ENCODE data around the gene ZDHHC7. TPM values are rescaled to one million over a fixed set of nuclear protein-coding genes. Genes with fewer than 3 reads are reported as not detected.

Gene ZDHHC7
- total RNA-seq, 2 experiments from 2014 or later = 16.6 to 17.9 TPM

DNA sequence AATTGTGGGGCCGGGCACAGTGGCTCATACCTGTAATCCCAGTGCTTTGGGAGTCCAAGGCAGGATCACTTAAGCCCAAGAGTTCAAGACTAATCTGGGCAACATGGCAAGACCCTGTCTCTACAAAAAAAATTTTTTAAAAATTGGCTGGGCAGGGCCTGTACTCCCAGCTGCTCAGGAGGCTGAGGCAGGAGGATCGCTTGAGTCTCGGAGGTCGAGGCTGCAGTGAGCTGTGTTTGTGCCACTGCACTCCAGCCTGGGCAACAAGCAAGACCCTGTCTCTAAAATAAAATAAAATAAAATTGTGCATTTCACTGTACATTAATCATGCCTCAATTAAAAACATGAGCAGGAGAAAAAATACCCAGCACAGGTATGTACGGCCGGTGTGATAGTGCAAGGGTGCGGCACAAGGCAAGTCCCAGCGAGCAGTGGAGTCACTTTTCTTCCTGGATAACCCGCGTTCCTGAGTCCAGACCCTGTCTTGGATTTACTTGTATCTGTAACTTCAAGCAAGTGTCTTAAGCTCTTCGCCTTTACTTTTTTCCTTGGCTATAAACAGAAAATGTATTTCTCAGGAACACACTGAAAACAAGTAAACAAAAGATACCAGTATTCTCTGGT is 11.4 kb downstream of the ZDHHC7 start:
- no peak for DNase-seq
- intact Hi-C loops (cut with micrococcal nuclease) = no loop called here
- peaks cover 15% of the 10 kb centered on the region for H3K36me3 Mint-ChIP-seq (ENCODE audit: low read depth)
- CTCF ChIA-PET = no interaction called here
- H3K27ac Mint-ChIP-seq = no peak overlapping the region
- no peaks in the 10 kb centered on the region for H3K27me3 Mint-ChIP-seq (ENCODE audit: low read depth)
- no peak overlapping the region for H3K4me3 Mint-ChIP-seq
- H3K4me1 Mint-ChIP-seq (ENCODE audit: low read depth) = peaks cover 48% of the 10 kb centered on the region
- no peaks in the 10 kb centered on the region for H3K9me3 Mint-ChIP-seq

DNA sequence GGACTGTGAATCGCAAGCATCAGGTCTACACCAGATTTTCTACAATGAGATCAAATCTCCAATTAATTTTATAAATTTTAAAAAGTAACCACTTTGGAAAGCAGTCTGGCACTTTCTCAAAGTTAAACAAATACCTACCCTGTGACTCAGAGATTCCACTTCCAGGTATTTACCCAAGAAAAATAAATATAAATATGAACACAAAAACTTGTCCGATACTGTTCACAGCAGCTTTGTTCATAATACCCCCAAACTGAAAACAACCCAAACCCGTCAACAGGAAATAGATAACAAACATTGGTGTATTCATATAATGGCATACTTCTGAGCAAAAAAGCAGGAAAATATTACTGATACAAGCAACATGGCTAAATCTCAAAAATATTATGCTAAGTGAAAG is 12.1 kb downstream of the ZDHHC7 start:
- CTCF ChIA-PET = interaction anchor here (1.3 kb wide), 1 partner anchor 10 kb away, joined by 4 read pairs; no protein-coding TSS in a partner anchor
- Mint-ChIP-seq H3K36me3 (ENCODE audit: low read depth) (peaks cover 18% of the 10 kb centered on the region), H3K27me3 (ENCODE audit: low read depth) (no peaks in the 10 kb centered on the region), H3K27ac (no peak overlapping the region), H3K9me3 (no peaks in the 10 kb centered on the region), H3K4me3 (no peak overlapping the region), H3K4me1 (ENCODE audit: low read depth) (peaks cover 43% of the 10 kb centered on the region)
- intact Hi-C loops (cut with micrococcal nuclease) = no loop called here
- DNase-seq = no peak

DNA sequence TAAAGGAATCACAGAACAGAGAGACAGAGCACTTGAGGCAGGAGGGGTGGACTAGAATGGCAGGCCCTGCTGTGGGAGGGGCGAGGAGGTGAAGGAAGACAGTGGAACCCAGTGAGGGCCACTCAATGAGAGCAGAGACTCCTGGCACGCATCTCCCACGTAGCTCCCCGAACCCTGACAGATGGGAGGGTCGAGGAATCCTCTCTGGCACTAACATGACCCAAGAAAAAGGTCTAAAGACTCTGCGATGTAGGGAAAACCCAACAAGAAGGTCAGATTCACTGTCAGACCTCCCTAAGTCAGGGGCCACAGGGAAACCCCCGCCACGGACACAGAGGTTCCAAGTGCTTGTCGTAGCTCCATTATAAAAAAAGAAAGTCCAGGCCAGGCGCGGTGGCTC is 15.0 kb downstream of the ZDHHC7 start:
- DNase-seq = no peak
- CTCF ChIA-PET = interaction anchor here (0.7 to 0.8 kb wide), 3 partner anchors 9 to 90 kb away, joined by 3 read pairs; no protein-coding TSS in a partner anchor
- intact Hi-C loops (cut with micrococcal nuclease) = no loop called here
- Mint-ChIP-seq H3K36me3 (ENCODE audit: low read depth) (peaks cover 18% of the 10 kb centered on the region), H3K27me3 (ENCODE audit: low read depth) (no peaks in the 10 kb centered on the region), H3K9me3 (no peaks in the 10 kb centered on the region), H3K4me3 (no peak overlapping the region), H3K27ac (no peak overlapping the region), H3K4me1 (ENCODE audit: low read depth) (peaks cover 19% of the 10 kb centered on the region)

DNA sequence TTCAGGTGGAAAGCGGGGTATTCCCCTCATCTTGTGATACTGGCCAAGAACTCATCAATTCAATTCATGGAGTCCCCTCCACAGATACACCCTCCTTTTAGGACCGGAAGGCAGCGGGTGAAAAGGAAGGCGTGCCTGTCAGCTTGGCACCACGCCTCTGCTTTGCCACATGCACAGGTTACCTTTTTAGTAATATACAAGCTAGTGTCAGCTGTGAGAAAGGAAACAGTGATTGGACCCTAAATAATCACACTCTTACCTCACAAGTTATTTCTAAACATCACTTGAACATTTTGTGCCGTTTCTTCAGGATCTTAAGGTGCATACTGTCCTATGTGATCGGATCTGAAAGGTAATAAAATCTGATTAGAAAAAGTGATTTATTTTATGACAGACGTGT is 15.7 kb downstream of the ZDHHC7 start:
- H3K4me3 Mint-ChIP-seq = no peak overlapping the region
- H3K36me3 Mint-ChIP-seq (ENCODE audit: low read depth) = peaks cover 18% of the 10 kb centered on the region
- no peak overlapping the region for H3K27ac Mint-ChIP-seq
- intact Hi-C loops (cut with micrococcal nuclease) = no loop called here
- H3K9me3 Mint-ChIP-seq = no peaks in the 10 kb centered on the region
- H3K27me3 Mint-ChIP-seq (ENCODE audit: low read depth) = no peaks in the 10 kb centered on the region
- peak; percentile 16 for DNase-seq
- CTCF ChIA-PET = interaction anchor here (0.8 kb wide), 1 partner anchor 10 kb away, joined by 3 read pairs; no protein-coding TSS in a partner anchor
- H3K4me1 Mint-ChIP-seq (ENCODE audit: low read depth) = peaks cover 19% of the 10 kb centered on the region

DNA sequence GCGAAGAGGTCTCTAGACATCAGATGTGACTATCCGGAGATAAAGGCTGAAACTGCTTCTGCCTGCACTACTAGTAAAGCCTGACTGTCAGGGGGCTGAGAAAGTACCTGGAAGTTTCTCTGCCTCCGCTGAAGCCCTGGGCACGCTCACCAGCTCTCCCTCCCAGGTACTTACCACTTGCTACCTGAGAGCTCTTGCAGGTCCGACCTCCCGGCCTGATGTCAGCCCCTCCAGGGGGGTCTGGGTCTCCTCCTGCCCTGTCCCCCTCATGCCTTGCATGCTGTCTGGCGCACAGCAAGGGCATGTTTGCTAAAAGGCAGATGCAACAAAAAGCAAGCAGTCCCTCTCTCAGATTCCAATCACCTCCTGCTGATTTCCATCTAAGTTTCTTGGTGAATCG is 17.4 kb downstream of the ZDHHC7 start:
- no peak overlapping the region for H3K27ac Mint-ChIP-seq
- H3K4me3 Mint-ChIP-seq = no peak overlapping the region
- DNase-seq = no peak
- no peaks in the 10 kb centered on the region for H3K9me3 Mint-ChIP-seq
- CTCF ChIA-PET = no interaction called here
- intact Hi-C loops (cut with micrococcal nuclease) = no loop called here
- H3K4me1 Mint-ChIP-seq (ENCODE audit: low read depth) = peaks cover 15% of the 10 kb centered on the region
- no peaks in the 10 kb centered on the region for H3K27me3 Mint-ChIP-seq (ENCODE audit: low read depth)
- H3K36me3 Mint-ChIP-seq (ENCODE audit: low read depth) = peaks cover 24% of the 10 kb centered on the region

DNA sequence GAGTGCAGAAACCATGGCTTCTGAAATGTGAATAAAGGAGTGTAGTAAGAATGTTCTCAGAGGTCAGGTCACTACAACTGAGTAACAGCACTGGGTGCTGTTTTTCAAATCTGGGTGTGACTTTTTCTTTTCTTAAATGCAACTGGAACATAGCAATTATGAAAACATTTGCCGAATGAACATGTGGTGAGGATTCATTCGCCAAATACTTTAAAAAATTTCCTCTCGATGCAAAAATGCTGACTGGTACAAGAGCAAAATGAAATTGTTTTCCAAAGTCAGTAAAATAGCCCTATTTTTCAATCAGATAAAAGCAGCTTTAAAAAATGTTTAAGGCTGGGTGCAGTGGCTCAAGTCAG is 18.6 kb downstream of the ZDHHC7 start:
- intact Hi-C loops (cut with micrococcal nuclease) = no loop called here
- no peak for DNase-seq
- Mint-ChIP-seq H3K36me3 (ENCODE audit: low read depth) (peaks cover 22% of the 10 kb centered on the region), H3K9me3 (no peaks in the 10 kb centered on the region), H3K27ac (no peak overlapping the region), H3K4me3 (no peak overlapping the region), H3K27me3 (ENCODE audit: low read depth) (no peaks in the 10 kb centered on the region), H3K4me1 (ENCODE audit: low read depth) (peaks cover 13% of the 10 kb centered on the region)
- CTCF ChIA-PET = no interaction called here

DNA sequence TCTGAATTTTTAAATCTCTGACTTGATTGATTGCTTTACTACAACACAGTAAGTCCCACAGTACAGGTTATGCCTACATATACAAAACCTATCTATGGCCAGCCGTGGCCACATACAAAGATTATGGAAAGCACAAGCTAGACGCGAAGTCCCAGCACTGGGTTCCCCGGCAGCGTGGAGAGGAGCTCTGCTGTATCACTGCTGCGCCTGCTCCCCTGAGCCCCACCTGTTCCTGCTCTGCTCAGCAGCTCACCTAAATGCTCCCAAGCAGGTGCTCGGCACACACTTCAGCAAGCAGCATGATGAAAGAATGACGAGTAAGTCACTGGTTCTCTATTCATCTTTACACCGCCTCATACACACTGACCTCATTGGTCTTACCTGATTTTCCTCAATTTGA is 20.6 kb downstream of the ZDHHC7 start:
- no peak for DNase-seq
- Mint-ChIP-seq H3K27me3 (ENCODE audit: low read depth) (no peaks in the 10 kb centered on the region), H3K36me3 (ENCODE audit: low read depth) (peaks cover 28% of the 10 kb centered on the region), H3K27ac (no peak overlapping the region), H3K4me3 (no peak overlapping the region), H3K9me3 (no peaks in the 10 kb centered on the region), H3K4me1 (ENCODE audit: low read depth) (peaks cover 16% of the 10 kb centered on the region)
- CTCF ChIA-PET = interaction anchor here (2.2 kb wide), 1 partner anchor 96 kb away, joined by 7 read pairs; no protein-coding TSS in a partner anchor
- intact Hi-C loops (cut with micrococcal nuclease) = no loop called here

DNA sequence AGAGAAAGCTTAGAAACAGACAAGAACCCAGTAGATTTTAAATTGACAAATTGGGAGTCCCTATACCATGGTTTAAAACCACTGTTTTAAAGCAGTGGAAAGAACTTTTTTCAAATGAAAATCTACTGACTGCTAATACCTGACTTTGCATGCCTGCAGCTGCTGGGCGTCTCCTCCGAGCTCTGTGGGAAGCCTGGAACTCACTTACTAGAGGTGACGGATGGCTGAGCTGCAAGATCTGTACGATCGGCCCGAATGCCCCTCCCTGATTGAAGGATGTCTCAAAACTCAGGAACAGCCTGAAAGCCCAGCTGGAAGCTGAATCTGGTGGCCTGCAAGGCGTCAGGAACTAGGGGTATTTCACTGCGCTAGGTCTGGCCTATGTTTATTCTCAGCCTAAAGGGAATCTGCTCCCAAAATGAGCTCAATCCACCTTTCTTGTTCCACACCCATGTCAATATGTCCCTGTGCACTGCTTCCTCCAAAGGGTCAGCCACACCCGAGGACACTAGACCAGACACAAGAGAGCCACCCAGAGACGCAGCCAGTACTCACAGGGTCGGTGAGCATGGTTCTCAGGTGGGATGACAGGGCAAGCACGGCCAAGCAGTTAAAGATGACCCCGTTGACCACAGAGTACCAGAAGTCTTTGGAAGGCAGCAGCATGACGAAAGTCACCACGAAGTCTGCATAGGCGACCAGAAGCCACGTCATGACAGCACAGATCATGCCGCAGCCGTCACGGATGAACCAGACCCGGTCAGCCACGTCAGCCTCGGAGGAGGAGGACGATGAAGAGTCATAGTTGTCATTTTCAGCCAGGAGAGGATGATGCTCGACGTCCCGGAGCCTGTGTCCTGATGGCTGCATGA is 21.4 kb downstream of the ZDHHC7 start:
- DNase-seq = no peak
- CTCF ChIA-PET = interaction anchor here (0.6 to 2.2 kb wide), 2 partner anchors 19 to 97 kb away, joined by 3 to 7 read pairs; no protein-coding TSS in a partner anchor
- Mint-ChIP-seq H3K36me3 (ENCODE audit: low read depth) (peaks cover 22% of the 10 kb centered on the region), H3K27me3 (ENCODE audit: low read depth) (no peaks in the 10 kb centered on the region), H3K4me3 (no peak overlapping the region), H3K9me3 (no peaks in the 10 kb centered on the region), H3K4me1 (ENCODE audit: low read depth) (peaks cover 14% of the 10 kb centered on the region), H3K27ac (peak overlapping the region; percentile 46)
- intact Hi-C loops (cut with micrococcal nuclease) = no loop called here

DNA sequence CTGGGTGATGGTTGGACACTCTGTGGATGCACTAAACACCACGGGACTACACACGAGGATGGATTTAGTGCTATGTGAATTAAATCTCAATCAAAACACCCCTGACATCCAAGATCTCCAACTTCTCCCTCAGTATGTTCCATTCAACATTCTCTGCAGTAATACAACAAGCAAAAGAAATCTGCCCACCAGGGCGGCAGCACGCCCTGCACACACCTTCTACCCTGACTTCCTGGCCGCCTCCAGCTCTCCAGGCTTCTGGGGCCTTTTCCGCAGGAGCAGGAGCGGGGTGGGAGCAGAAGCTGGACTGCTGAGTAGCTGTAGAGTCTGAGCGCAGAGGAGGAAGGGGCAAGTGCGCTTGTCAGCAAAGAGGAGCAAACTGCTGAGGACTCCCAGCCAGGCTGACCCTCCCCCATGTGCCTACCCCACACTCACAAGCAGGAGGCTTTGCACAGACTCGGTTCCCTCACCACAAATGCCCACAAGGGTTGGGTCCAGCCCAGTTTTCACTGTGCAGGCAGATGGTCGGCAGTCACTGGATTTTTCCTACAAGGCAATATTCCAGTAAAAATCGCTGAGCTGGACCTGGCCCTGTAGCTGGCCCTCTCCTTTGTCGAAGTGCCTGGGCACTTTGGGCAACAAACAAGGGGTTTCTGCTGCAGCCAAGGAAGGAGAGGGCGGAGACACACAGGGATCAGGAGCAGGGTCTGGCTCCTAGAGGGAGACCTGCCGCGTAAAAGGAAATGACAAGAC is 22.8 kb downstream of the ZDHHC7 start:
- intact Hi-C loops (cut with micrococcal nuclease) = no loop called here
- Mint-ChIP-seq H3K4me3 (no peak overlapping the region), H3K27me3 (ENCODE audit: low read depth) (no peaks in the 10 kb centered on the region), H3K4me1 (ENCODE audit: low read depth) (peaks cover 12% of the 10 kb centered on the region), H3K27ac (no peak overlapping the region), H3K36me3 (ENCODE audit: low read depth) (peaks cover 19% of the 10 kb centered on the region), H3K9me3 (no peaks in the 10 kb centered on the region)
- DNase-seq = no peak
- CTCF ChIA-PET = no interaction called here

DNA sequence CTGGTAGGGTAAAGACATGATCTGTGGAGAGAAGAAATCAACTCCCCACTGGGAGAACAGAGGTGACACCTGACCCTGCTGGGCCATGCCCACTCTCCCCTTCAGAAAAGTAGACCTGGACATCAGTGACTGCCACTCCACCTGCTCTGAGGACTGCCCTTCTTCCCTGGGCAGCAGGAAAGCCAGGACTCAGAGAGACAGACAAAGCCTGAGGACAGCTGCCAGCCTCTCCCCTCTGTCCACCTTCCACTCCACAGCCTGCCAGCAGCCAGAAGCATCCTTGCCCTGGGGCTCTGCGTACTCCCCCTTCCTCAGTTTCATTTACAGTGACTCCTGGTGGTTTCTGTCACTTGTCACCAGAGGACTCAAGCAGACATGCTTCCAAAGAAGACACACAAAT is 24.5 kb downstream of the ZDHHC7 start:
- CTCF ChIA-PET = no interaction called here
- no peaks in the 10 kb centered on the region for H3K9me3 Mint-ChIP-seq
- peaks cover 12% of the 10 kb centered on the region for H3K4me1 Mint-ChIP-seq (ENCODE audit: low read depth)
- no peak for DNase-seq
- intact Hi-C loops (cut with micrococcal nuclease) = no loop called here
- peaks cover 19% of the 10 kb centered on the region for H3K36me3 Mint-ChIP-seq (ENCODE audit: low read depth)
- H3K27ac Mint-ChIP-seq = no peak overlapping the region
- no peak overlapping the region for H3K4me3 Mint-ChIP-seq
- no peaks in the 10 kb centered on the region for H3K27me3 Mint-ChIP-seq (ENCODE audit: low read depth)

DNA sequence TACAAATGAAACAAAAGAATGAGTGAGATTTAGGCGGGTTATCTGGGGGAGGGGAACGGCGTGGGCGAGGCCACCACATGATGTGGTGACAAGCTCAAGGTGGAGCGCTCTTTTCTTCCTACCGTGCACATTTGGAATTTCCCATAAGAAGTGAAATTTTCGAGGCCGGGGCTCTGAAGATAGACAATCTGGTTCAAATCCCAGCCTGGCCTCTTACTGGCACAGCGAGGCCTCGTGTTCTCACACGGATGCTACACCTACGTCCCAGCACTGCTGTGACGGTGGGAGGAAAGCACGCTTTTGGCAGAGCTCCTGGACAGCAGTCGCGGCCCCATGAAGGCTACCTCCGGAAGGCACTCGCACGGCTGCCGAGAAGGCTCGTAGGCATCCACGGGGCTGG is 25.2 kb downstream of the ZDHHC7 start:
- peaks cover 12% of the 10 kb centered on the region for H3K4me1 Mint-ChIP-seq (ENCODE audit: low read depth)
- peak overlapping the region; percentile 56 for H3K27ac Mint-ChIP-seq
- intact Hi-C loops (cut with micrococcal nuclease) = no loop called here
- DNase-seq = peak; percentile 45
- H3K4me3 Mint-ChIP-seq = no peak overlapping the region
- CTCF ChIA-PET = no interaction called here
- peaks cover 19% of the 10 kb centered on the region for H3K36me3 Mint-ChIP-seq (ENCODE audit: low read depth)
- no peaks in the 10 kb centered on the region for H3K27me3 Mint-ChIP-seq (ENCODE audit: low read depth)
- no peaks in the 10 kb centered on the region for H3K9me3 Mint-ChIP-seq
